ENCODE results near the gene CGRRF1.

CGRRF1 gene

DNA sequence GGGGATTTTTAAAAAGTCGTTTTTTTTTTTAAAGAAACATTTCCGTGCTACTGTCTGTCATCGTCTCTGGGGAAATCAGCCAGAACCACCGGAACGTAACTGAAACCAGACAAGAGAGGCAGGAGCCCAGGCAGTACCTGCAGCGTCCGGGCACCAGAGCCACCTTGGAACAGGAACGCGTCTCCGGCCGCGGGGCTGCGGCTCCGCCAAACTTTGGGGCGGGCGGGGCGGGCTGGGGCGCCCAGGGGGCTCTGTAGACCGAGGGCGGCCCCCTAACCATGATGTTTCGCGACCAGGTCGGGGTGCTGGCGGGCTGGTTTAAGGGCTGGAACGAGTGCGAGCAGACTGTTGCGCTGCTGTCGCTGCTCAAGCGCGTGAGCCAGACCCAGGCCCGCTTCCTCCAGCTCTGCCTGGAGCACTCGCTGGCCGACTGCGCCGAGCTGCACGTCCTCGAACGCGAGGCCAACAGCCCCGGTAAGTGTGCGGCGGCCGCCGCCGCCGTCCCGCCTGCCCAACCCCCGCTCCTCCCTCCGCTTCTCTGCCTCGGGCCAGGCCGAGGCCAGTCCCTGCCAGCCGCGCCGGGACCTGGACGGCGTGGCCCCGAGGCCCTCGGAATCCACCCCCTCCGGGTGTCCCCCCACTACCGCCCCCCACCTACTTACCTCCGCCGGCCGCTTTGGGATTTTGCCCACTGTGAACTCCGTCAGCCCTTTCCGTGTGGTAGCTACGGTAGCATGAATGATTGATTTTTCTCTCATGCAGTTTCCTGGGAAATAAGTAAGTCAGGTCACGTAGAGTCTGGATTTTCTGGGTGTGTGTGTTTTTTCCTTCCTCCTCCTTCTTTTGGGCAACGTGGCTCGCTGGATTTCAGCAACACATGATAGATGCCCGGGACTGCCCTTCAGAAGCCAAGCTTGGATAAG lies 58.2 kb downstream of the CGRRF1 start:
- DNase-seq (ENCODE audit: low read depth): no peak
- peak overlapping the region; percentile 68 for H3K4me3 ChIP-seq (ENCODE audit: low read depth, low read length)

DNA sequence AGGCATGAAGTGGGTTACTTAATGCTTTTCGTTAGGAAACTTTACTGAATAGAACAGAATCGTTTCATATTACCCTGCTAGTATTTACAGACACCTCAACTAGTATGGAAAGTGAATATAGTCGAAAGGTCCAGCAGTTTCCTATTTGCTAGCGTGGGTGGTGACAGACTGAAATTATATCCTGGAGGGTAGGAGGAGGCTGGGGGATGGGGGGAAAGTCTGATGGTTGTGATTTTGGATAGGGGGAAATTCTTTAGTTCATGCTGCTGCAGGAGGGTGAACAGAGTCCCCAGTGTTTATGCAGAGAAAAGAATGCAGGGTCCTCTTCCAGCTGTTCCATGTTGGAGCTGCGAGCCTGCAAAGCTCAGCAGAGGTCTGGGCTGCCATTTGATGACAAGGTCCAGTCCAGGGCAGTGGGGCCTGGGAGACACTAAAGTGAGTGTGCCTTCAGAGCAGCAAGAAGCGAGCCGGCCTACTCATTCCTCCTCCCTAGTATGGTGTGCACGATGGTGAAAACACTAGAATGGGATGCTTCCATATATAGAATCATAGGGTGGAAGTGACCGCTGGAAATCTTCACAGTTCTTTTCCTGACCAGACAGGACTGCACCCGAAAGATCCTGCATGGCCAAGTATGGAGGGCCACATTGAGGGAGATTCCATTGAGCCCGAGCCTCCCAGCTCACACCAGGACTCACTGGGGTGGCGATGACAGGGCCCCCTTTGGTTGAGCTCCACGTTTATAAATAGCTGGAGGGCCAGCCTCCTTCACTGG lies 59.3 kb downstream of the CGRRF1 start:
- peak overlapping the region; percentile 68 for H3K4me3 ChIP-seq (ENCODE audit: low read depth, low read length)
- DNase-seq (ENCODE audit: low read depth): no peak

DNA sequence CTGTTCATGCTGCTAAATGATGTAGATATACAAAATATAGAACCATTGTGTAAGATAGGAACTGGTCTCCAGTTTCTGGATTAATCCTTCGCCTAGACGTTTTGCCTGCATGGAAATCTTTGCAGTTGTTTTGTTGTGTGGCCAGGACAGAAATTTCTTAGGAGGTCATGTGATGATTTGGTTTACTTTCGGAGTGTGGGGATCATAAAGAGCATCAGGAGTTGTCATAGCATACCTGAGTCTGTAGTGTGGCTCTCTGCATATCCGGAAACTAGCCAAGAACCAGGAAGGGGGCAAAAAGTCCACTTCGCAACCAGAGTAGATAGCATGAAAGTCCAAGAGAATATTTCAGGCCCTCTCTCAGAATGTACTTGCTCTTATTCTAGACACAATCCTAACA lies 60.3 kb downstream of the CGRRF1 start:
- DNase-seq (ENCODE audit: low read depth): no peak

DNA sequence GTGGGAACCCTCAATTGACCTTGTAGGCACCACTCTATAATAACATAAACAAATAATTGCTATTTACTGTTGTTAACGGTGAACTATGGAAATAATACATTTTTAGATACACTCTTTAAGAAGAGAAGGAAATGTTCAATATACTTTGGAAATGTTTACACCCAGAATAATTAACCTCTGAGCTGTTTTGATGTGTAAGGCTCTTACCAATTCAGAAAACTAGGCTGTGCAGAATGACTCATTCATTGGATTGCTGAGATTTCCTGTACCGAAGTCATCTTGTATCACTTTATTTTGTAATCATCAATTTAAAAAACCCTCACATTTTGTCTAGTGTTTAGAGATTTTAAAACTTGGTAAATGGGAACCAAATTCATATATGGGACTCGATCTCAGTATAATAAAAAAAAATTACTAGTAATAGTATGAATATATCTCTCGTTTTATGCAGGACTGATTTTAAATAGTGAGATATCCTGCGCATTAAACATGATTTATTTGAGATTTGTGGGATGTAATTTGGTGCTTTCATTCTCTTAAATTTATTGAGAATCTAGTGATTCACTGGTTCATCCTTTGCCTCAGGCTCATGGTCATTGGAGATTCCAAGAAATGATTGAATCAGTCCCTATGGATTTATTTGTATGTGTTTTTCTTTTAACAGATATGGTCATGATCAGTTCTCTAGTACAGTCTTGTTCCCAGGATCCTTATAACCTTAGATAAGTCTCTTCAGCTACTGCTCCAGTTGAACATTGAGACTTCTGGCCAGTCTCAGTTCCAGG lies 61.1 kb downstream of the CGRRF1 start:
- H3K4me3 ChIP-seq (ENCODE audit: low read depth, low read length): no peak overlapping the region
- DNase-seq (ENCODE audit: low read depth): no peak

More for the DNA sequence above, 60.3 kb downstream of the CGRRF1 start:
- H3K4me3 ChIP-seq (ENCODE audit: low read depth, low read length): no peak overlapping the region

DNA sequence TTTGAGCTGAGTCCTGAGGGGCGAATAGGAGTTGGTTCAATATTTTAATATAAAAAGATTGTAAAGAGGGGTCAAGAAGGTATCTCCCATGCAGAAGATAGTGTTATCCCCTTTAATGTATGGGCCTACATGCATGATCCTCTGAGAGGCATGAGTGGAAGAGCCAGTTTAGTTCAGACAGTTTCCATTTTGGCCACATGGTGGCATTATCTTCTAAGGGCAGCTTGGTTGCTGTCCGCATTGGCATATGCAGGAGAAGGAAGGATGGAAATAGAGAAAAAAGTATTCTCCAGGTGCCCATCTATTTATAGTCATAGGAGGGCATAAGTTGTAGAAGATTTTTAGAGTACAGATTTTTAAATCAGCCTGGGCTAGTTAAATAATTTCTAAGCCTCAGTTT lies 62.6 kb downstream of the CGRRF1 start:
- no peak for DNase-seq (ENCODE audit: low read depth)
- no peak overlapping the region for H3K4me3 ChIP-seq (ENCODE audit: low read depth, low read length)

DNA sequence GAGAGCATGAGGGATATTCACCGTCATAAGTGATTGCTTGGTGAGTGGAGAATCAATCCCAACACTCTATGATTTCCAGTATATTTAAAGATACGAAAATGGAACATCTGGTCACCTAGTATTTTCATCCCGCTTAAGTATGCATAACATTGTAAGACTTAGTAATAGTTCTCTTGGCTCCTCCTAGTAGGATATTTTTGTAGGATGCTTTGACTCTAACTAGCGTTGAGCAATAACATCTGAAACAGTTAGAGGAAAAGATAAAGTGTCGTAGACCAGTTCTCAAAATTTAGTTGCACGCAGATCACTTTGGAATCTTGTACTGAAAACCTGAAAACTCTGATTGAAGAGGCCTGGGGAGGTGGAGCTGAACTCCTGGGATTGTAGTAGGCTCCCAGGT lies 64.8 kb downstream of the CGRRF1 start:
- no peak for DNase-seq (ENCODE audit: low read depth)

DNA sequence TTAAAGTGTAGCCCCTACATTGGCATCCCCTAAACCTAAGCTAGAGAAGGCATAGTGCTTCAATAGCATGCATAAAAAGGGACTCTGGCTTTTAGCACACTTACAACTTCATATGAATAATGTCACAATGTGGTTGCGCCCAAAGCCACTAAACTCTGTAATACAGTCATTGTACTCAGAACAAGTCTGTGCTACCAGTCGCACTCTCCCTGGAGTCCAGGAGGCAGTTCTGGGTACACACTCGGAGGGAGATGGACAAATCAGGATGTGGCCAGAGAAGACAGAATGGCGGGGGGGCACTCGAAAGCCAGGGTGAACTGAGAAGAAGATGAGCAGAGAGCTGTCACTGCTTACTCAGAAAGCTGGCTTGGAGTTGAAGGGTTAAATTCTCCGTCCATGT lies 67.8 kb downstream of the CGRRF1 start:
- DNase-seq (ENCODE audit: low read depth): no peak

More for the DNA sequence above, 64.8 kb downstream of the CGRRF1 start:
- no peak overlapping the region for H3K4me3 ChIP-seq (ENCODE audit: low read depth, low read length)

DNA sequence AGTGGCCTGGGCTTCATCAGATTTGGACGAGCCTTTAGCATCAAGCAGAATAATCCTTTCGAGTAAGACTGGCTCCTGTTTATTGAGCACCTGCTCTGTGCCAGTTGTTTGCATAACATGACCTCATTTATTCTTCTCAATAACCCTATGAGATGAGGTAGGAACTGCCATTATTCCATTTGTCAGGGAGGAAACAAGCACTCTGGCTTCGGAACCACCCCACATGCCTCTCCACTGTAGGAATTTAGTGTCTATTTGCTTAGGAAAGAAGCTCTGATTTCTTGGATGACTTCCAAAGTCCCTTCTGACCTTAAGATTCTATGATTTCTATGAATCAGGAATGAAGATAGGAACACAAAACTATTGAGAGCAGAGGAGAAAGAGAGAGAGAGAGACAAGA lies 68.3 kb downstream of the CGRRF1 start:
- no peak overlapping the region for H3K4me3 ChIP-seq (ENCODE audit: low read depth, low read length)
- DNase-seq (ENCODE audit: low read depth): no peak

More for the DNA sequence above, 67.8 kb downstream of the CGRRF1 start:
- H3K4me3 ChIP-seq (ENCODE audit: low read depth, low read length): no peak overlapping the region

DNA sequence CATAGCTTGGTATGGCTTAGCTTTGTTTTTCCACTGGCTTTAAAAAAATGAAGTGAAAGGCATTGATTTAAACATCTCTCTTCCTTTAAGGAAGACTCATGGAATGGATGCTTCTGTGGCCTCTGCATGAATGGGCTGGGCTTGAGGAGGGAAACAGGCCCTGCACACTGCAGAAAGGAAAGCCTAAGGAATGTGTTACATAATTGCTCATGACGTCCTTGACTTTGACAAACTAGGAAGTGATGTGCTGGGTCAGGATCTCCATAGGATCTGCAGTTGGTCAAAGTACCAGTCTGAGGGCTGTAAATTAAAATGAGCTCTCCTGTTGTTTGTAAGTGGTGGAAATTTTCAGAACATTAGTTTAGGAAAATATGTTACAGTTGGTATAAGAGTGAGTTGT lies 69.9 kb downstream of the CGRRF1 start:
- DNase-seq (ENCODE audit: low read depth): no peak
- H3K4me3 ChIP-seq (ENCODE audit: low read depth, low read length): no peak overlapping the region

DNA sequence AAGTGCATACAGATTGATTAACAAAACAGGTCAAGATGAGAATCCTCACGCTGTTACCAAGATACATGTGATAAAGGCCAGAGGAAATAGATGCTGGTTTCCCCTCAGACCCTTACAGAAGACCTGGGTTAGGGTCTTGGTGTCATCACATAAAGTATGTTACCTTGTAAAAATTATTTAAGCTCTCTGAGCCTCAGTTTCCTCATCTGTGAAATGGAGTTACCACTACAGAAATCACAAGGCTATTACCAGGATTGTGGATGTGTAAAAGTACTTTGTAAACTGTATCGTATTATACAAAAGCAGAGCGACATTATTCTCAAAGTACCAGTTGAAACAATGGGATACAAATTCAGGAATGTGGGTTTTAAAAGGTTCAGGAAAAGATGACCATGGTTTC lies 71.2 kb downstream of the CGRRF1 start:
- no peak for DNase-seq (ENCODE audit: low read depth)
- H3K4me3 ChIP-seq (ENCODE audit: low read depth, low read length): no peak overlapping the region

DNA sequence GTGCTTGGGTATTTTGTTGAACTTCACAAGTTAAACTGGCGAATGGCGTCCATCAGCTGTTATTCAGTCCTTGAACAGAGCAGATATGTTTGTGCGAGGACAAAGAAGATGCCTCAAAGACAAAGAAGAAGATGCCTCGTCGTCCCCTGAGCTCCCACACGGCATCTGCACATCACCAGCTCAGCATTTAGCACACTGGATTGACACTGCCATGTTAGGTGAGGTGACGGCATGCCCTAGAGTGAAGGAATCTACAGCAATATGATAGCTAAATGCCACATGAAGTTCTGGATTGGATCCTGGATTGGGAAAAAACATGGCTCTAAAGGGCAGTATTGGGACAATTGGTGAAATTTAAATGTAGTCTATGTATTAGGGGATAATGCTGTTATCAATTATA lies 72.6 kb downstream of the CGRRF1 start:
- no peak for DNase-seq (ENCODE audit: low read depth)
- no peak overlapping the region for H3K4me3 ChIP-seq (ENCODE audit: low read depth, low read length)

DNA sequence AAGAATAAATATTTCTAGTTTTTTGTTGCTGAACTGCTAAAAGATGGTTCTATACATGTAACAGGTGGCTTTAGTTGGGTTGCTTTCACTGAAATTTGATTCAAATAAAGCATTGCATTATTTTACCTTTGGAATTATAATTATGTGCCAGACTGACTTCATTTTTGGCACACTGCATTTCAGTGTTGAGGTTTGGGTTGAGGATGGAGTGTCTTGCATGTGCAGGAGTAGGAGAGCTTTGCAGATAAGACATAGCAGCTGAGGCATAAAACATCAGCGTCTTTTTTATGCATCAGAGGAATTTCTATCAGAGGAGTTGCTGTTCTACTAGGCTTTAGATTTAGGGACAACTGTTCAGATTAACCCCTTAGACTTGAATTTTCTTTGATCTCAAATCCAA lies 74.4 kb downstream of the CGRRF1 start:
- DNase-seq (ENCODE audit: low read depth): no peak
- H3K4me3 ChIP-seq (ENCODE audit: low read depth, low read length): no peak overlapping the region

DNA sequence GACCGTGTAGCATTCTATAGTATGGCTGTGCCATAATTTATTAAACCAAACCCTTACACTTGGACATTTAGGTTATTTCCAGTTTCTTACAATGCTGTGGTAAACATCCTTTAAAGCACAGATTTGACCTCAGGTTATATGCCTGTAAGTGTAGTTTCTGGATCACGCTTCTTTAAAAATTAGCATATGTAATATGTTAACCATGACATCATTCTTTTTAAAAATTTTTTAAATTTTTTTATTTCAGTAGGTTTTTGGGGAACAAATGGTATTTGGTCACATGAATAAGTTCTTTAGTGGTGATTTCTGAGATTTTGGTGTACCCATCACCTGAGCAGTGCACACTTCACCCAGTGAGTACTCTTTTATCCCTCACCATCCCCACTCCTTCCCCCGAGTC lies 75.5 kb downstream of the CGRRF1 start:
- no peak for DNase-seq (ENCODE audit: low read depth)
- no peak overlapping the region for H3K4me3 ChIP-seq (ENCODE audit: low read depth, low read length)

Data from skeletal muscle cell (primary cell).